Activated CD8-positive, alpha-beta T cell treated with anti-CD3 and anti-CD28 coated beads for 36 hours (primary cell): ENCODE data around the gene UBN1. TPM values are rescaled to one million over a fixed set of nuclear protein-coding genes. Genes with fewer than 3 reads are reported as not detected.

Source experiments
- ATAC-seq: fragments of 200-7000 bp; cut with Tn5 transposase; one replicate; pipeline ENCODE4 v1.10.0; 2021; ENCODE audit warnings: mild to moderate bottlenecking, moderate library complexity
- CTCF ChIA-PET: fragments of 350-600 bp; sonication (Branson Sonifier 250); formaldehyde crosslinking; loops from one replicate; lab custom pipeline; 2021; ENCODE audit warnings: antibody characterized with exemption; lab: Charles Lee
- POLR2A ChIA-PET: fragments of 350-600 bp; sonication (Branson Sonifier 250); formaldehyde crosslinking; loops from one replicate; lab custom pipeline; 2021; ENCODE audit warnings: antibody characterized with exemption; lab: Charles Lee
- DNase-seq: peaks from one replicate; pipeline ENCODE4 v3.0.0-alpha.2; 2020
- H3K27ac Mint-ChIP-seq: one replicate; pipeline ENCODE4 v1.8.0; 2021; ENCODE audit warnings: mild to moderate bottlenecking, mixed read lengths
- H3K27me3 Mint-ChIP-seq: one replicate; pipeline ENCODE4 v1.8.0; 2021; ENCODE audit warnings: mixed read lengths
- H3K36me3 Mint-ChIP-seq: one replicate; pipeline ENCODE4 v1.8.0; 2021; ENCODE audit warnings: low read depth, mixed read lengths
- H3K4me1 Mint-ChIP-seq: one replicate; pipeline ENCODE4 v1.8.0; 2021; ENCODE audit warnings: low read depth, mixed read lengths
- H3K4me3 Mint-ChIP-seq: one replicate; pipeline ENCODE4 v1.8.0; 2021; ENCODE audit warnings: mild to moderate bottlenecking, moderate library complexity, mixed read lengths
- H3K9me3 Mint-ChIP-seq: one replicate; pipeline ENCODE4 v1.8.0; 2021; ENCODE audit warnings: mixed read lengths
- CTCF ChIP-seq: fragments of 200-600 bp; IDR thresholded peaks from one replicate; pipeline ENCODE4 v1.8.0; 2022; ENCODE audit warnings: antibody characterized with exemption, mild to moderate bottlenecking
- intact Hi-C: fragments of 100-400 bp; cut with micrococcal nuclease; formaldehyde crosslinking; loops from one replicate; pipeline ENCODE4 v1.10.0; 2022
- total RNA-seq, 2 experiments: library from RNA; stranded (reverse); gene quantifications; one replicate each; pipeline ENCODE4 v1.2.3, GENCODE V29; 2021

UBN1 gene
- total RNA-seq, 2 experiments from 2014 or later, result 25.4 to 25.6 TPM

- Mint-ChIP-seq H3K9me3 (no peaks in the 10 kb centered on the region), H3K4me1 (peaks cover 4% of the 10 kb centered on the region), H3K27me3 (no peaks in the 10 kb centered on the region), H3K27ac (no peak overlapping the region), H3K4me3 (no peak overlapping the region), H3K36me3 (peaks cover 22% of the 10 kb centered on the region)
- ChIA-PET POLR2A (no interaction called here), CTCF (interaction anchor here (1.1 kb wide), 1 partner anchor 65 kb away, joined by 3 read pairs; no protein-coding TSS in a partner anchor)
- no peak for ATAC-seq
- no peak for TF ChIP-seq CTCF
- DNase-seq, result no peak
- intact Hi-C loops, result no loop called here
Observed at GRCh38 chr16:4870138-4870671, 22.9 kb downstream of the UBN1 start.

- Mint-ChIP-seq H3K9me3 (no peaks in the 10 kb centered on the region), H3K27ac (no peak overlapping the region), H3K4me3 (no peak overlapping the region), H3K27me3 (no peaks in the 10 kb centered on the region), H3K4me1 (peaks cover 4% of the 10 kb centered on the region), H3K36me3 (peaks cover 24% of the 10 kb centered on the region)
- no peak for TF ChIP-seq CTCF
- ATAC-seq, result no peak
- no peak for DNase-seq
- CTCF ChIA-PET, result no interaction called here
- intact Hi-C loops, result no loop called here
- POLR2A ChIA-PET, result no interaction called here
Observed at GRCh38 chr16:4871071-4871470, 23.8 kb downstream of the UBN1 start.

- ATAC-seq, result no peak
- H3K9me3 Mint-ChIP-seq, result no peaks in the 10 kb centered on the region
- CTCF ChIA-PET, result interaction anchor here (0.9 to 1.1 kb wide), 2 partner anchors 11 to 83 kb away, joined by 3 read pairs; no protein-coding TSS in a partner anchor
- no peak overlapping the region for H3K27ac Mint-ChIP-seq
- H3K4me1 Mint-ChIP-seq, result no peaks in the 10 kb centered on the region
- no peak for TF ChIP-seq CTCF
- H3K27me3 Mint-ChIP-seq, result no peaks in the 10 kb centered on the region
- POLR2A ChIA-PET, result interaction anchor here (1.4 kb wide), 1 partner anchor 10 kb away, joined by 4 read pairs; no protein-coding TSS in a partner anchor
- no peak for DNase-seq
- no peak overlapping the region for H3K4me3 Mint-ChIP-seq
- intact Hi-C loops, result no loop called here
- H3K36me3 Mint-ChIP-seq, result peaks cover 24% of the 10 kb centered on the region
Observed at GRCh38 chr16:4873091-4873490, 25.8 kb downstream of the UBN1 start.

GRCh38 chr16:4874666-4875065 is 27.4 kb downstream of the UBN1 start:
- no peak overlapping the region for H3K27ac Mint-ChIP-seq
- no peak overlapping the region for H3K4me3 Mint-ChIP-seq
- DNase-seq (no peak), ATAC-seq (no peak)
- H3K4me1 Mint-ChIP-seq, result no peaks in the 10 kb centered on the region
- CTCF ChIA-PET, result no interaction called here
- no peaks in the 10 kb centered on the region for H3K27me3 Mint-ChIP-seq
- intact Hi-C loops, result no loop called here
- H3K9me3 Mint-ChIP-seq, result no peaks in the 10 kb centered on the region
- H3K36me3 Mint-ChIP-seq, result peaks cover 27% of the 10 kb centered on the region
- POLR2A ChIA-PET, result no interaction called here
- TF ChIP-seq CTCF, result no peak

GRCh38 chr16:4876646-4877379 is 29.5 kb downstream of the UBN1 start:
- ATAC-seq, result no peak
- TF ChIP-seq CTCF, result no peak
- Mint-ChIP-seq H3K36me3 (peaks cover 20% of the 10 kb centered on the region), H3K4me3 (no peak overlapping the region), H3K4me1 (no peaks in the 10 kb centered on the region), H3K27ac (no peak overlapping the region), H3K9me3 (no peaks in the 10 kb centered on the region), H3K27me3 (no peaks in the 10 kb centered on the region)
- CTCF ChIA-PET, result no interaction called here
- no peak for DNase-seq
- intact Hi-C loops, result no loop called here
- POLR2A ChIA-PET, result no interaction called here
